Measurements from ENCODE around the gene KHDC4. TPM values are rescaled to one million over a fixed set of nuclear protein-coding genes. Genes with fewer than 3 reads are reported as not detected.

Gene KHDC4
- total and polyA plus RNA-seq, 2 of the 13 experiments (the other 11 are each of a cell fraction or from before 2014, with no cell fraction given), result 33.5 to 92.0 TPM

GRCh38 chr1:155957411-155957915, 23.2 kb upstream of the KHDC4 start (continued):
- no peak for TF ChIP-seq ATF6 (CRISPR knock-in tag; conservative IDR thresholded peaks at IDR 0.05)
- TF ChIP-seq U2AF2 (IDR thresholded peaks at IDR 0.05; ENCODE audit: low read depth, low read length), result no peak
- TF ChIP-seq ZNF275 (CRISPR knock-in tag; IDR thresholded peaks at IDR 0.05; ENCODE audit: borderline replicate concordance), result no peak
- no peak for TF ChIP-seq DRAP1 (CRISPR knock-in tag; IDR thresholded peaks at IDR 0.05)
- TF ChIP-seq ZNF264 (CRISPR knock-in tag; IDR thresholded peaks at IDR 0.05), result no peak

GRCh38 chr1:155954645-155955044, 20.4 kb upstream of the KHDC4 start:
- no peaks in the 10 kb centered on the region for H3K9me3 ChIP-seq (ENCODE audit: low read length)
- no peak overlapping the region for H3K27ac ChIP-seq (ENCODE audit: extremely low read length, insufficient read depth, low read length)
- no peaks in the 10 kb centered on the region for H3K79me2 ChIP-seq (ENCODE audit: insufficient read depth, low read length)
- no peaks in the 10 kb centered on the region for H4K20me1 ChIP-seq (ENCODE audit: insufficient read depth, low read length)
- FAIRE-seq (no peak), ATAC-seq (no peak), DNase-seq (ENCODE audit: low spot score) (no peak)
- no peak for TF ChIP-seq TOPORS (CRISPR knock-in tag; IDR thresholded peaks at IDR 0.05)
- TF ChIP-seq ZNF256 (CRISPR knock-in tag; conservative IDR thresholded peaks at IDR 0.05), result no peak
- no peak for TF ChIP-seq ZNF235 (CRISPR knock-in tag; IDR thresholded peaks at IDR 0.05; ENCODE audit: borderline replicate concordance)
- no peak for TF ChIP-seq ZNF672 (CRISPR knock-in tag; IDR thresholded peaks at IDR 0.05)
- peaks cover 32 to 71% of the 10 kb centered on the region in 2 experiments for H3K36me3 ChIP-seq (replicated peaks in 1 of 2; ENCODE audit: control insufficient read depth in 1 of 2, insufficient read depth in 2 of 2, low read length in 2 of 2)
- 94% methylated on average over 3 of the region's 3 CpGs for WGBS (ENCODE audit: low lambda C conversion rate)
- no peaks in the 10 kb centered on the region for H3K4me1 ChIP-seq (ENCODE audit: insufficient read depth, low read length)
- H3K27me3 ChIP-seq (ENCODE audit: control insufficient read depth in 1 of 2, insufficient read depth in 2 of 2, low read length in 2 of 2), result no peaks in the 10 kb centered on the region
- no peak overlapping the region for H3K4me2 ChIP-seq (ENCODE audit: low read depth, low read length)
- BruUV-seq (replicated peaks), result no TSS peak
- intact Hi-C loops (cut with micrococcal nuclease; ENCODE audit: unreplicated experiment), result no loop called here
- H3K9ac ChIP-seq (ENCODE audit: insufficient read depth, low read depth, low read length), result no peak overlapping the region
- CTCF ChIA-PET (ENCODE audit: low intra/inter-chr PET ratio, low total read pairs), result no interaction called here
- POLR2A ChIA-PET, result interaction anchor here (0.7 to 5.6 kb wide), 2 partner anchors 9 to 54 kb away, joined by 3 to 28 read pairs; no protein-coding TSS in a partner anchor
- H2AFZ ChIP-seq (ENCODE audit: low read length), result no peak overlapping the region
- no peak overlapping the region for H3K4me3 ChIP-seq (replicated peaks in 1 of 3; ENCODE audit: insufficient read depth in 1 of 3, low read depth in 2 of 3, low read length in 3 of 3)
- in situ Hi-C loops (cut with HindIII; ENCODE audit: extremely low pct_ligation_motif_present, low pct_unique_long_range_greater_than_20kb), result no loop called here
